GM18508 (cell line): ENCODE data around the gene PRSS48.
"Not testable (repeated sequence)": the region's sequence is repeated elsewhere in the genome, so short reads cannot be mapped to it uniquely, and the experiment has no call there.

ENCODE experiments used
- ATAC-seq: cut with Tn5 transposase; IDR thresholded peaks from one replicate; pipeline ENCODE4 v1.9.1; 2021; ENCODE audit warnings: moderate number of reproducible peaks; ENCODE audit not compliant: insufficient read depth, unreplicated experiment

Gene PRSS48, protein sequence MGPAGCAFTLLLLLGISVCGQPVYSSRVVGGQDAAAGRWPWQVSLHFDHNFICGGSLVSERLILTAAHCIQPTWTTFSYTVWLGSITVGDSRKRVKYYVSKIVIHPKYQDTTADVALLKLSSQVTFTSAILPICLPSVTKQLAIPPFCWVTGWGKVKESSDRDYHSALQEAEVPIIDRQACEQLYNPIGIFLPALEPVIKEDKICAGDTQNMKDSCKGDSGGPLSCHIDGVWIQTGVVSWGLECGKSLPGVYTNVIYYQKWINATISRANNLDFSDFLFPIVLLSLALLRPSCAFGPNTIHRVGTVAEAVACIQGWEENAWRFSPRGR

GRCh38 chr4:151276787-151277562 is at the start of gene PRSS48:
Gene PRSS48, plus strand, starts transcription at chr4:151277161. Its CDS starts 12 bp downstream, at chr4:151277173.
- no peak for ATAC-seq

DNA sequence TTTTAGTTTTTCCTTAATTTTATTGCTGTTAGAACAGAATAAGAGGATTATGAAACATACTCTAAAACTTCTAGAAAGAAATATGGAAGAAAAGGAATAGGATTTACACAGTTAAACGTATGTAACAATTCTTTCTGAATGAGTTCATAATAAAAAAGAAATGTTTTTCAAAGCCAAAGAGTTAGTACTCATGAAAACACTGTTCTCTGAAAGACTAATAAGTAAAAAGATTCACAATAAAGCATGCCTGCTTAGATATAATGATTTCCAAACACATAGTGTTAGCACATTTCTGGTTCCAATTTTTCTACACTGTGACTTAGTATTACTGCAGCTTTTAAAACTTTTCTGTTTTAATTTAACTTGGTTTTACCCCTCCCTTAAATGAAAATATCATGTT is 49.8 kb upstream of the PRSS48 start:
- ATAC-seq, result no peak

DNA sequence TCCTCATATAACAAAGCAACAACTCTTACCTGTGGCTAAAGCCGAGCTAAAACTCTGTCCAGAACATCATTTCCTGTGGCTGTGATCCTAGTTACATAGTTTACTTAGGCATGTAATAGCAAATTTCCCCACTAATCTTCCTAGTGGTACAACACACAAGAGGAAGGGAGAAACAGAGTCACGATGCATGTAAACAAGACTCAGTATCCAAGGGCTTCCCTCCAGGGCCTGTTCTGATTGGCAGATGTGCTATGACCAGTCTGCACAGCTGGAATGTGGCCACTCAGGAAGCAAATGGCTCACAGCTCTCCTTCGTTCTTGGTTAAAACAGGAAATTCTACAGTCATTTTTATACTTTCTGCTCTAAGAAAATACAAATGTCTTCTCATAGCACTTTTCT is 49.2 kb upstream of the PRSS48 start:
- ATAC-seq, result no peak

- no peak for ATAC-seq
These were observed 48.5 kb upstream of the PRSS48 start for GRCh38 chr4:151228189-151229119.

DNA sequence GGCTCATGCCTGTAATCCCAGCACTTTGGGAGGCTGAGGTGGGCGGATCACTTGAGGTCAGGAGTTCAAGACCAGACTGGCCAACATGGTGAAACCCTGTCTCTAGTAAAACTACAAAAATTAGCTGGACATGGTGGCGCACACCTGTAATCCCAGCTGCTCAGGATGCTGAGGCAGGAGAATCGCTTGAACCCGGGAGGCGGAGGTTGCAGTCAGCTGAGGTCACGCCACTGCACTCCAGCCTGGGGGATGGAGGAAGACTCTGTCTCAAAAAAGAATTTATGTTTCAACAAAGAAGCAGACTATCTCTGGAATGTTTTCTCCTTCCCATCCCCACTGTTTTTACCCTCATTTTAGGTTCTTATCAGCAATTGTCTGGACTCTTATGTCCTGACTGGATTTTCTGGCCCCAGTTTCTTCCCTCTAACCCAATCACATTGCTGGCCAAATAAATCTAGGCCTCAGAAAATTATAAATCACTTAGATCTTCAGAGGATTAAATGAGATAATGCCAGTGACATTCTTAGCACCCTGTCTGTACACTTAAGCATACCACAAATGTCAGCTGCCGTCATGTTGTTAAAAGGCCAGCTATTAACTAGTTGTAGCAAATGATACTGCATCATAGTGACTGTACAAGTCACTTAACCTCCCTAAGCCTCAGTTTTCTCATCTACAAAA is 44.9 kb upstream of the PRSS48 start:
- ATAC-seq, result no peak

DNA sequence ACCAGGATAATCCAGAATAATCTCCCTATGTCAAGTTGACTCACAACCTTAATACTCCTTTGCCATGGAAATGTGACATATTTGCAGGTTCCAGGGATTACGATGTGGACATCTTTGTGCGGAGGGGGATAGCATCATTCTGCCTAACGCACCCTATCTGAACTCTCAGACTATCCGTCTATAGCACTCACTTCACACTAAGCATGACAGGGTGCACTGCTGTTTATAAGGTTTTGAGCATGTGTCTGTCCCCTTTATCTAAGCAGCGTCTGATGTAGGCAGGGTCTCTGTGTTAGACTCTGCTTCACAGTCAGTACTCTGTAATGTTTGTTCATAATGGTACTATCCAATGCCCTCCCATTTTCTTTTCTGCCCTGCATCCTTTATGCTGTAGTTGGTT is 43.4 kb upstream of the PRSS48 start:
- no peak for ATAC-seq

DNA sequence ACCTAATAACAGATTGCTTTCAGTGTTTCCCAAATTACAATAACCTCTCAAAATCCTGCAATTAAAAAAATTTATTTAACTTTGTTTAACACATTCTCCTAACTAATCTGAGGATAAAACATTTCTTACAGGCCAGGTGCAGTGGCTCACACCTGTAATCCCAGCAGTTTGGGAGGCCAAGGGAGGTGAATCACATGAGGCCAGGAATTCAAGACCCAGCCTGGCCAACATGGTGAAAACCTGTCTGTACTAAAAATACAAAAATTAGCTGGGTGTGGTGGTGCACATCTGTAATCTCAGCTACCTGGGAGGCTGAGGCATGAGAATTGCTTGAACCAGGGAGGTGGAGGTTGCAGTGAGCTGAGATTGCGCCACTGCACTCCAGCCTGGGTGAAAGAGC is 41.6 kb upstream of the PRSS48 start:
- ATAC-seq, result not testable (repeated sequence)

DNA sequence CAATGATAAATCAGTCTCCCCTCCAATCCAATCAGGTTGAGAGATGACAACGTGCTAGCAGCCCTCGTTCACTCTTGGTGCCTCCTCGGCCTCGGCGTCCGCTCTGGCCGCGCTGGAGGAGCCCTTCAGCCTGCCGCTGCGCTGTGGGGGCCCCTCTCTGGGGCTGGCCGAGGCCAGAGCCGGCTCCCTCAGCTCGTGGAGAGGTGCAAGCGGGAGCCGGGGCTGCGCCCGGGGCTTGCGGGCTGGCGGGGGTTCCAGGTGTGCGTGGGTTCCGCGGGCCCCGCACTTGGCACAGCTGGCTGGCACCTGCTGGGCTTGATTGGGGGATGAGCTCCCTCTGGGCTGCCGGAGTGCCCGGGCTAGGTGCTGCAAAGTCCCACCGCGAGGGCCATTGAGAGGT is 40.9 kb upstream of the PRSS48 start:
- no peak for ATAC-seq

DNA sequence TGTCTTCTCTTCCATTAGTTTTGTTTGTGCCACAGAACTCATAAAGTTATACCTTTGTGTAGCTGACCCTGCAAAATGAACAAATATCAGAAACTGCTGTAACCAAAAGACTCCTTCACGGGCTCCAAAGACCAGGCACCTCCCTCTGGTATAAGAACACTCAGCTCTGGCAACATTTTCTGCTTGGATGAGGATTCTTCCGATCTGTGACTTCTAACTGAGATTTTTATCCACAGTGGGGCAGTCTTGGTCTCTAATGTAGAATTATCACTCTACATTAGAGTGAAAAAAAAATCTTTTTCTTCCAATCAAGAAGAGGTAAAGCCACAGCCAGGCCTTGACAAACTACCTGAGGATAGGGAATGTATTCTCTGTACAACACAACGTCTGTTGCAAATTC is 38.5 kb upstream of the PRSS48 start:
- no peak for ATAC-seq

GRCh38 chr4:151239608-151240007 is 37.4 kb upstream of the PRSS48 start:
- ATAC-seq, result no peak

DNA sequence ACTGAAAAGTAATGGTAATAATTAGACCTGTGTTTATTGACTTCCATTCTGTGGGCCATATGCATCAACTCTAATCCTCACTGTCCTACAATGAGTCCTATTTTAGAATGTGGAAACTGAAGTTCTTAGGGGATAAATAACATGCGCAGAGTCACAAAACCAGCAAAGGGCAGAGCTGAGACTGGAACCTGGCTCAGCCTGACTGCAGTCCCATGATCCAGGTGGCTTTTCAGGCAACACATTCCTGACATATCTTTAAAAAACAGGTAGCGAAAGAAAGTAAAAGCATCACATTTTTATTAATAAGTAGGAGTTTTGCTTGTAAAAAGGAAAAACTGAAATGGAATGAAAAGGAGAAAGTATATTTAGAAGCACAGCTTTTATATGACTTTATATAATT is 34.7 kb upstream of the PRSS48 start:
- no peak for ATAC-seq

GRCh38 chr4:151246742-151247141 is 30.2 kb upstream of the PRSS48 start:
- ATAC-seq, result no peak

DNA sequence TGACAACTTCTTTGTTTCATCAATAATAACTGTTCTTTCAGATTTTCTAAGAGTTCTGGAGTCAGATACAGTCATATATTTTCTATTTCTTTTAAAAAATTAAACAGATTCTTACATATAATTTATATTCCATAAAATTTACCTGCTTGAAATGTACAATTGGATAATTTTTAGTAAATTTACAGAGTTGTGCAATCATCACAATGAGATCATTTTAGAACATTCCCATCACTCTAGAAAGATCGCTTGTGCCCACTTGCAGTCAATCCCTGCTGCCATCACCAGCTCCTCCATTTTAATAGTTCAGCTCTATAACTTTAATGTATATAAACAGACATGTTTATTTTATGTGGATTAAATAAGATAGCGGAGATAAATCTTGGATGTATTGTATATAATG is 29.6 kb upstream of the PRSS48 start:
- no peak for ATAC-seq

DNA sequence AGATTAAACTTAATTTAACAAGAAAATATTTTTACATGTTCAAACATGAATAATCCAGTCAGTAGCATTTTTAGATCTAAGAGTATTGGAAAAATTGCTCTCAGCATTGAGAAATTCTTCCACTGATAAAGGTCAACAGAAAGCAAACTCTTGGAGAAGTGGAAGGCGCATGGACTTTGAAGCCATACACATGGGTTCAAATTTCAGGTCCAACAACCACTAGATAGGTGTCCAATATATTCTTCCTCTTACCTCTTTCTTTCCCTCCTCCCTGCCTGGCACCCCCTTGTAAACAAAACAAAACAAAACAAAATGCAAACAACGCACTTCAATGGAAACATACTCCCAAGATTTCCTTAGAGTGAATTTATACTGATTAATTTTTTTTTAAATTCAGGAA is 28.4 kb upstream of the PRSS48 start:
- no peak for ATAC-seq

GRCh38 chr4:151250706-151251105 is 26.3 kb upstream of the PRSS48 start:
- no peak for ATAC-seq

- no peak for ATAC-seq
These were observed 25.2 kb upstream of the PRSS48 start for GRCh38 chr4:151251603-151252304.

DNA sequence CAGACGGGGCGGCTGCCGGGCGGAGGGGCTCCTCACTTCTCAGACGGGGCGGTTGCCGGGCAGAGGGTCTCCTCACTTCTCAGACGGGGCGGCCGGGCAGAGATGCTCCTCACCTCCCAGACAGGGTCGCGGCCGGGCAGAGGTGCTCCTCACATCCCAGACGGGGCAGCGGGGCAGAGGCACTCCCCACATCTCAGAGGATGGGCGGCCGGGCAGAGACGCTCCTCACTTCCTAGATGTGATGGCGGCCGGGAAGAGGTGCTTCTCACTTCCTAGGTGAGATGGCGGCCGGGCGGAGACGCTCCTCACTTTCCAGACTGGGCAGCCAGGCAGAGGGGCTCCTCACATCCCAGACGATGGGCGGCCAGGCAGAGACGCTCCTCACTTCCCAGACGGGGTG is 21.7 kb upstream of the PRSS48 start:
- ATAC-seq, result not testable (repeated sequence)

- not testable (repeated sequence) for ATAC-seq
These were observed 21.3 kb upstream of the PRSS48 start for GRCh38 chr4:151255680-151256079.

GRCh38 chr4:151256134-151256533 is 20.8 kb upstream of the PRSS48 start:
- no peak for ATAC-seq

DNA sequence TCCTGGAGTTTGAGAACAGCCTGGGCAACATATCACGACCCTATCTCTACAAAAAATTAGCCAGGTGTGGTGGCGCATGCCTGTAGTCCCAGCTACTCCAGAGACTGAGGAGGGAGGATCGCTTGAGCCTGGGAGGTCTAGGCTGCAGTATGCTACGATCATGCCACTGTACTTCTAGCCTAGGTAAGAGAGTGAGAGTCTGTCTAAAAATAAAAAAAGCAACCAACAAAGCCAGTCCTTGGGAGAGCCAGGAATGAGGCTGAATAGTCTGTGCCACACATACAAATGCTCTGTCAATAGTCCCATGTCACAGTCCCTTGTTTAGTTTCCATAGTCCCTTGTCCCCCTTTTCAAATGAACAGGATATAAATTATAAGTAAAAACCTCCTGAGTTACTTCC is 19.3 kb upstream of the PRSS48 start:
- ATAC-seq, result no peak
